ENCODE results near the gene H2BK1. TPM values are rescaled to one million over a fixed set of nuclear protein-coding genes. Genes with fewer than 3 reads are reported as not detected.
A peak's percentile ranks its signal among the peaks of the same experiment; 100 is the strongest.

H2BK1 gene
- total RNA-seq, 4 donors from 2014 or later = not detected

GRCh38 chr7:151201751-151202150 is 8.5 kb downstream of the H2BK1 start:
- H3K4me1 ChIP-seq = peaks cover 0 to 11% (median 10%) of the 10 kb centered on the region in 4 donors
- no peak overlapping the region for H3K4me3 ChIP-seq
- H3K36me3 ChIP-seq = no peaks in the 10 kb centered on the region
- H3K27ac ChIP-seq (replicated peaks in 1 of 4) = no peak overlapping the region
- H3K27me3 ChIP-seq = peaks cover 0 to 38% (median 2%) of the 10 kb centered on the region in 4 donors
- H3K9me3 ChIP-seq = no peaks in the 10 kb centered on the region
- intact Hi-C loops (cut with DNase I) = no loop called here
- TF ChIP-seq EP300 (IDR thresholded peaks at IDR 0.05) = no peak
- no peak for TF ChIP-seq POLR2A (IDR thresholded peaks at IDR 0.05; ENCODE audit: low read depth)
- no peak for TF ChIP-seq CTCF (IDR thresholded peaks at IDR 0.05)
- no peak for TF ChIP-seq POLR2AphosphoS5 (IDR thresholded peaks at IDR 0.05)
- DNase-seq (ENCODE audit: extremely low spot score) = no peak
- 86% methylated on average over 4 of the region's 4 CpGs for WGBS

- 88% methylated on average over 3 of the region's 3 CpGs for WGBS
- no peak for TF ChIP-seq POLR2A (IDR thresholded peaks at IDR 0.05; ENCODE audit: low read depth)
- no peak for TF ChIP-seq EP300 (IDR thresholded peaks at IDR 0.05)
- no peak for TF ChIP-seq POLR2AphosphoS5 (IDR thresholded peaks at IDR 0.05)
- no peak for TF ChIP-seq CTCF (IDR thresholded peaks at IDR 0.05)
- no peaks in the 10 kb centered on the region for H3K36me3 ChIP-seq
Measured at GRCh38 chr7:151201344-151201743, 8.9 kb downstream of the H2BK1 start.

GRCh38 chr7:151198945-151199848 is 11.1 kb downstream of the H2BK1 start:
- Histone ChIP-seq H3K4me3 (peak overlapping the region in 1 of 4 donors; percentile 14), H3K27ac (replicated peaks in 1 of 4) (no peak overlapping the region), H3K9me3 (no peaks in the 10 kb centered on the region), H3K36me3 (no peaks in the 10 kb centered on the region), H3K4me1 (peaks cover 0 to 11% (median 10%) of the 10 kb centered on the region in 4 donors), H3K27me3 (peaks cover 0 to 31% (median 0%) of the 10 kb centered on the region in 4 donors)
- intact Hi-C loops (cut with DNase I) = no loop called here
- 53% methylated on average over 28 of the region's 30 CpGs for WGBS
- DNase-seq (ENCODE audit: extremely low spot score) = no peak
- TF ChIP-seq POLR2A (IDR thresholded peaks at IDR 0.05; ENCODE audit: low read depth) (no peak), CTCF (IDR thresholded peaks at IDR 0.05) (no peak), POLR2AphosphoS5 (IDR thresholded peaks at IDR 0.05) (no peak), EP300 (IDR thresholded peaks at IDR 0.05) (no peak)

More at GRCh38 chr7:151201344-151201743, 8.9 kb downstream of the H2BK1 start:
- DNase-seq (ENCODE audit: extremely low spot score) = no peak
- no peaks in the 10 kb centered on the region for H3K9me3 ChIP-seq
- intact Hi-C loops (cut with DNase I) = no loop called here
- H3K4me3 ChIP-seq = no peak overlapping the region
- H3K4me1 ChIP-seq = peaks cover 0 to 11% (median 10%) of the 10 kb centered on the region in 4 donors
- peaks cover 0 to 42% (median 2%) of the 10 kb centered on the region in 4 donors for H3K27me3 ChIP-seq
- H3K27ac ChIP-seq (replicated peaks in 1 of 4) = no peak overlapping the region

- no peak overlapping the region for H3K4me3 ChIP-seq
- TF ChIP-seq EP300 (IDR thresholded peaks at IDR 0.05) = no peak
- no peak for TF ChIP-seq POLR2AphosphoS5 (IDR thresholded peaks at IDR 0.05)
- TF ChIP-seq POLR2A (IDR thresholded peaks at IDR 0.05; ENCODE audit: low read depth) = no peak
- no peak for TF ChIP-seq CTCF (IDR thresholded peaks at IDR 0.05)
- H3K27ac ChIP-seq (replicated peaks in 1 of 4) = no peak overlapping the region
- peaks cover 0 to 11% (median 10%) of the 10 kb centered on the region in 4 donors for H3K4me1 ChIP-seq
- no peaks in the 10 kb centered on the region for H3K36me3 ChIP-seq
- intact Hi-C loops (cut with DNase I) = no loop called here
- DNase-seq (ENCODE audit: extremely low spot score) = no peak
- H3K9me3 ChIP-seq = no peaks in the 10 kb centered on the region
- H3K27me3 ChIP-seq = peaks cover 0 to 21% (median 0%) of the 10 kb centered on the region in 4 donors
Measured at GRCh38 chr7:151197932-151198331, 12.4 kb downstream of the H2BK1 start.

Measured in esophagus muscularis mucosa (tissue), 4 donors.